CD4-positive, alpha-beta T cell treated with Interleukin-2 at 100 ng/mL for 4 hours (primary cell): Measurements from ENCODE around the gene JPH2.
"Not testable (repeated sequence)": the region's sequence is repeated elsewhere in the genome, so short reads cannot be mapped to it uniquely, and the experiment has no call there.

Source experiments
- DNase-seq: peaks from one replicate; pipeline ENCODE4 v3.0.0-alpha.2; 2020; ENCODE audit warnings: low spot score

The JPH2 gene

DNA sequence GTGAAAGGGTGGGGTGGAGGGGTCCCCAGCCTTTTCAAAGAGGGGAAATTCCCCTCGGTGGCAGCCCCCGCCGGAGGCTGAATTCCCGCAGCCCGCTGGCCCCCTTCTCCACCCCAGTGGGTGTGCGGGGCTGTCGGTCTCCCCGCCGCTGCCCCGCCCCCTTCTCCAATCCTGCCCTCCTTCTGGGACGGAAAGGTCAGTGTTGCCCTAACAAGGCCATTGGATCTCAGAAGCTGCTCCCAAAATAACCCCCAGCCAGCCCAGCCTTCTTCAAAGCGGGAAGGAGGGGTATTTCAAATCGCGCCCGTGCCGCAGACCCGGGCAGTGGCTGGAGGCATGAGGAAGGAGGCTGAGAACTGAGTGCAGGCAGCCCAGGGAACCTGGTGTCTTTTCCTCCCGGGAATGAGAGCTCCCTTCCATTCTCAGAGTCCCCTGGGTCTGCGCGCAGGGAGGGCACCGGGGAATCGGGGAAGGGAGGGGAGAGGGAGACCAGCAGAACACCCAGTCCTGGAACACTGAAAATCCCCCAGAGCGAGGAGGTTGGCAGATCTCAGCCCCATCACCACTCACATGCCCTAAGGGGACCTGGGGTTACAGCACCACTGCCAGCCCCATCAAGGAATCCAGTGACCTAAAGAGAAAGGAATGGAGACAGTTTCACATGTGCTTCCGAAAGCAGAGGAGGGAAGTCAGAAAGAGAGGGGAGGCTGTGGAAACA, at the start of gene JPH2:
Gene JPH2, minus strand, starts transcription at position 135 of the 718 bp plus-strand sequence. CDS start 483 bp downstream, outside the sequence.
- no peak for DNase-seq

DNA sequence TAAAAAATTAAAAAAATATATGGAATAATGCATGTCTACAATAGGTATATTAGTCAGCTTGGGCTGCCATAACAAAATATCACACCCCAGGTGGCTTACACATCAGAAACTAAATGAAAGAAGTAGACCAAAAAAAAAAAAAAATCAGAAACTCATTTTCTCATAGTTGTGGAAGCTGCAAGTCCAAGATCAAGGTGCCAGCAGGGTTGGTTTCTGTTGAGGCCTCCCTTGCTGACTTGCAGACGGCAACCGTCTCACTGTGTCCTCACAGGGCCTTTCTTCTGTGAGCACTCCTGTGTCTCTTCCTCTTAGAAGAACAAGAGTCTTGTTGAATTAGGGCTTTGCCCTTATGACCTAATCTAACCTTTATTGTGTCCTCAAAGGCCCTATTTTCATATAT, 48.7 kb upstream of the JPH2 start:
- DNase-seq = no peak

DNA sequence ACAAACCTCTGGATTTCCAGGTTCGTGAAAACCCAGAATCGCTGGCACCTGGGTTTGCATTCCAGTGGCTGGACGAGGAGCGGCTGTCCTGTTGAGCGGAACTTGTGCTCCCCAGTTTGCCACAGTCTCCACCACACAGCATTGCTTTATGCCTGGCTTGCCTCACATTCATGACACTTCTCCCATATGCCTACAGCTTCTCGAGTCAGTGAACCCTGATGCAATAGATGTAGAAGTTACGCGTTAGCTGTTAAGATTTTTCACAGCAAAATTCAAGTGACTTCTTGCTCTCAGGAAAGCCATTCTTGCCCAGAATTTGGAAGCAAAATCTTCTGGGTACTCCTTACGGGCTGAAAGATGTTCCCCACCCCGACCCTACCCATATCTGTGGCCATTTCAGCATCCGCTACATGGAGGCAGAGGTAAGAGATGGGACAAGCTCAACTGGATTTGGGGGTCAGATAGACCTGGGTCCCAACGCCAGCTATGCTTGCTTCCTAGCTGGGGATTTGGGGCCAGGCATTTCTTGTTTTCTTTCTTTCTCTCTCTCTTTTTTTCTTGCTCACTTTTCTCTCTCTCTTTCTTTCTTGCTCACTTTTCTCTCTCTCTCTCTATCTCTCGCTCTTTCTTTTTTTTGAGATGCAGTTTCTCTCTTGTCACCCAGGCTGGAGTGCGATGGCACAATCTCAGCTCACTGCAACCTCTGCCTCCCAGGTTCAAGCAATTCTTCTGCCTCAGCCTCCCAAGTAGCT, 47.8 kb upstream of the JPH2 start:
- no peak for DNase-seq

DNA sequence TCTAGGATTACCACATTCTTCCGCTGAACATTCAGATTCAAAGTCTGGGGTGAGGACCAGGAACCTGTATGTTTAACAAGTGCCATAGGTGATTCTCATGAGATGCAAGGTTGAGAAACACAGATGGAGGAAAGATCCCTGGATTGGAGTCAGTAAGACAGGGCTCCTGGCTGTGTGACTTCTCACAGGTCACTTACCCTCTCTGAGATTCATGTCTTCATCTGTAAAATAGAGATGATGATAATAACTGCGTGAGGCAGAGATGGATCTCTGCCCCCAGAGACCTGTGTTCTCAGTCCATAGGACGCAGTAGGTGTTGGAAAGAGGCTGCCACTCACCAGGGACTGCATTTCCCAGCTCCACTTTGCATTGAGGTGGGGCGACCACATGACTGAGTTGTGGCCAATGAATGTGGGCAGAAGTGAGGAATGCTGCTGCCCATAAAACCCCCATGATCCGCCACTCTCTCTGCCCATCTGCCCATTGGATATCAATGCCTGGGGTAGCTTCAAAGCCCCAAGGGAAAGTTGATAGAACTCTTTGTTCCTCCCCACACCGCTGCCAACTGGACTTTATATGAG, 46.5 kb upstream of the JPH2 start:
- DNase-seq = no peak

DNA sequence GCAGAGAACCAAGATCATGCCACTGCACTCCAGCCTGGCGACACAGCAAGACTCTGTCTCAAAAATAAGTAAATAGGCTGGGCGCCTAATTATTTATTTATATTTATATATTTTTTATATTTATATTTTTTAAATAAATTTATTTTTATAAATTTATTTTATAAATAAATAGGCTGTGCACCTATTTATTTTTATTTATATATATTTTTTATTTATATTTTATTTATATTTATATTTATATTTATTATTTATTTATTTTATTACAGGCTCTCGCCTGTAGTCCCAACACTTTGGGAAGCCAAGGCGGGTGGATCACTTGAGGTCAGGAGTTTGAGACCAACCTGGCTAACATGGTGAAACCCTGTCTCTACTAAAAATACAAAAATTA, 45.5 kb upstream of the JPH2 start:
- DNase-seq = not testable (repeated sequence)

DNA sequence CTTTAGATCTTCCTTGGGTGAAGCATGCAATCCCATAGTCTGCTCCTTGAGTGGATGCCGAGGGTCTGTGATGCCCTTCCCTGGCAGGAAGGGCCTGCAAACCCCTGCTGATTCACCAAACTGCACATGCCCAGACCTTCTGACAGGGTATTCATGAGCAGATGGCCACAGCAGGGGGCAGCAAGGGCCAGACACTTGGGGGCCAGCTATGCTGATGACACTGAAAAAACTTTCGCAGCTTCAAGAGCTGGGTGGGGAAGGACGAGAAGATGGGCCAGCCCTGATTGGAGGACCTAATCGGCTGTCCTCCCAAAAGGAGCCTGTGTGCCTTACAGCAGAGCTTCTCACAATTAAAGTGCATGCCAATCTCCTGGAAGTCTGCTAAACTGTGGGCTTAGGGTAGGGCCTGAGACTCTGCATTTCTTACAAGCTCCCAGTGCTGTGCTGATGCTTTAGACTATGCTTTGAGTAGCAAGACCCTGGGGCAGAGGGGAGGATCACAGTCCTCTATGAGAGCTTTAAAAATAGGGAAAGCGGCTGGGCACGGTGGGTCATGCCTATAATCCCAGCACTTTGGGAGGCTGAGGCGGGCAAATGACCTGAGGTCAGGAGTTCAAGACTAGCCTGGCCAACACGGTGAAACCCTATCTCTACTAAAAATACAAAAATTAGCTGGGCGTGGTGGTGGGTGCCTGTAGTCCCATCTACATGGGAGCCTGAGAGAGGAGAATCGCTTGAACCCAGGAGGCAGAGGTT, 44.9 kb upstream of the JPH2 start:
- DNase-seq = no peak

DNA sequence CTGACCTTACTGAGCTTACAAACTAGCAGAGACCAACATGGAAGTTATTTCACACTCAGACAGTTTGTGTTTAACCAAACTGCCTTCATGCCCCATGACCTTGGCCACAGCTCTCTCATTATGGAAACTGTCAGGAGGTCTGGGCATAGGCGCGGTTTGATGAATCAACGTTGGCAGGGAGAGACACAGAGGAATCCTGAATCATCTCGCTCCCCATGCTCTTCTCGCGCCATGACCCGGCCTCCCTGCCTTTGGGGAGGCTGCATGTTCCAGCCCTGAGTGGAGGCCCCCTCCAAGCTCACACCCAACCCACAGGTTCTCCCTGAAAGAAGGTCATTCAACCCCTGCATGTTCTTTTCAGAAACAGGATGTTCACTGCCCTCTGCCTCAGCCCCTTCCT, 44.2 kb upstream of the JPH2 start:
- no peak for DNase-seq

DNA sequence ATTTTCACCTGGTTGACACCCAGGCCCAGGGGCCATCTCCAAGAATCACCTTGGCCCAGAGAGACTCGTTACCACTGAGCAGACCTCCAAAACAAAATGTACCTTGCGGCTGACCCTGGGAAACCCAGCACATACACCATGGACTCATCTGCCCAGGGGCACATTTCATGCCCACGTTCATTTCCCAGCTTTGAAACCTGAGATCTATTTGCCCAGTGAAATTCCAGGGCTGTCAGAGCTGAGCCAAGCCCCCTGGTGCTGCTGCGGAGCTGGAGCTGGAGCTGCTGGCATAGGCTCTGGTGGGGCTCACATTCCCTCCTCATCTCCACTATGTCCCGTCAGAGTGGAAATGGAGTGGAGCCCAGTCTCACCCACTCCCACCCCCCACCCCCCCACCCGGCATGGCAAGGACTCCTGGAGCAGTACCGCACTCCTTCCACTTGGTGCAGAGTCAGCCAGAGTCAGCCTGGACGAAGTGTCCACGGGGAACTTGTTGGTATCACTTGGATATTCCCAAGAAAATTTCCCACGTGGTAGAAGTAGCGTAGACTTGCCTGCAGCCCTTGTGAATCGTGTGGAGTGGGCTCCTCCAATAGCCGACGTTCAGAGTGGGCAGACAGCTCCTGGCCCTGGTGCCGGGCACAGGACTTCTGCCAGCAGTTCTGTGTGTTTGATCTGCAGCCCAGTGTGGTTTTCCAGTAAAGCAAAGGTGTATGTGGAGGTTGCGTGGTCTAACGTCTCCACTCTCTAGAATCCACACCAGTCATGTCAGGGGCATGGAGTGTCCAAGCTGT, 41.7 kb upstream of the JPH2 start:
- no peak for DNase-seq

DNA sequence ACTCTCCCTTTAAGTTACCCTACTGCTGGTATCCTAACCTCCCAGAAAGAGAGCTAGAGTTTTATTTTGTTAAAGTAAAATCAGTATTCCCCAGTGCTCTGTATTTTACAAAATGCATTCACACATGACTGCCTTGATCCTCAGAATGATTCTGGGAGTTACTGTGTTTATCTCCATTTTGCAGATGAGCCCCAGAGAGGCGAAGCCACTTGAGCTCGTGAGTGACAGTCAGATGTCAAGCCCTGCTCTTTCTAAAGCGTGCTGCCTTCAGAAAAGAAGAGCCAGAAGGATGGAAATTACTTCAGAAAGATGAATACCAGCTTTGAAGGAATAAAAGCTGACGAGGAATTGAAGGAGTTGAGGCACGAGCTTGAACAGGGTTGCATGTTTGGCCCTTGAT, 37.6 kb upstream of the JPH2 start:
- DNase-seq = no peak

DNA sequence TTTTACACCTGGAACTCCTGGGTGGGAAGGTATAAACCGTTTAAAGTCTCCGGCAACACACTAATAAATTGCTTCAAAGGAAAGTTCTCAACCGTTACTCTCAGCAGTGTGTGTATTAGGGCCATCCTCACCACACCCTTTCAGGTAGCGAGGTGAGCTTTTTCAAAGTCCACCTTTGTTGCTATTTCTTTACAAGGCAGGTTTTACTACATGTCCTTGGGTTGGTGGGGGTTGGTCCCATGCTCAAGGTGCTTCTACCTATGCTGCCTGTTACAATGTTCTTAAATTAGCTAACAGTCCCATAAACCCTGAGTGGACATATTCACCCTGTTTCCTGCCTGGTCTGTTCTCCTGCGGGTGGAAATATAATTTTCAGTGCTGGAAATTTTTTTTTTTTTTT, 36.7 kb upstream of the JPH2 start:
- DNase-seq = no peak

DNA sequence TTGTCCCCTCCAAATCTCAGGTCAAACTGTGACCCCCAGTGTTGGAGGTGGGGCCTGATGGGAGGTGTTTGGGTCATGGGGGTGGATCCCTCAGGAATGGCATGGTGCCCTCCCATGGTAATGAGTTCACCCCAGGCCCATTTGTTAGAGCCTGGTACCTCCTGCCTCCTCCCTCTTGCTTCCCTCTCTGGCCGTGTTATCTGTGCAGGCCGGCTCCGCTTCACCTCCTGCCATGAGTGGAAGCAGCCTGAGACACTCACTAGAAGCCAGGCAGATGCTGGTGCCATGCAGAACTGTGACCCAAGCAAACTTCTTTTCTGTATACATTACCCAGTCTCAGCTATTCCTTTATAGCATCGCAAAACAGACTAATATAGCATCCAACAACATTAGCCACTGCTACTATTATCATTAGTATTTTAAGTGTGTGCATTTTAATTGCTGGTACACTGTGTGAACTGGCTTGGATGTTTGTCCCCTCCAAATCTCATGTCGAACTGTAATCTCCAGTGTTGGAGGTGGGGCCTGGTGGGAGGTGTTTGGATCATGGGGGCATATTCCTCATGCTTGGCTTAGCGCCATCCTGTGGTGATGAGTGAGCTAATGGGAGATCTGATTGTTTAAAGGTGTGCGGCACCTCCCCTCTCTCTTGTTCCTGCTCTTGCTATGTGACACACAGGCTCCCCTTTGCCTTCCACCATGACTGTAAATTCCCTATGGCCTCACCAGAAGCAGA, 35.8 kb upstream of the JPH2 start:
- no peak for DNase-seq

DNA sequence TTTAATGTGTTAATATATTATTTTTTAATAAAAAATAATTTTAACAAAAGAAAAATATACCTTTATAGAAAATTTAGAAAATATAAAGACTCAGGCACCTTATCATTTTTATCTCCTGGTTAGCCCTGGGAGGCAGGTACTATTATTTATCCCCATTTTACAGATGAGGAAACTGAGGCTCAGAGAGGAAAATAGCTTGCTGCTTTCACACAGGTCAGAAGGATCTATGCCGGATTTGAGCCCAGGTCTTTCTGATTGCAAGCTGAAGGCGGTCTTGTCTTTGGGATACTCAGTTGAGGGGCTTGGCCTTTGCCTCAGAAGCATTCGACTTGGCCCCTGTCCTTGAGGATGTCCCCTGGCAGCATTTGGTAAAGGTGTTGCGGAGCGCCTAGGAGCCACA, 35.0 kb upstream of the JPH2 start:
- DNase-seq = no peak

DNA sequence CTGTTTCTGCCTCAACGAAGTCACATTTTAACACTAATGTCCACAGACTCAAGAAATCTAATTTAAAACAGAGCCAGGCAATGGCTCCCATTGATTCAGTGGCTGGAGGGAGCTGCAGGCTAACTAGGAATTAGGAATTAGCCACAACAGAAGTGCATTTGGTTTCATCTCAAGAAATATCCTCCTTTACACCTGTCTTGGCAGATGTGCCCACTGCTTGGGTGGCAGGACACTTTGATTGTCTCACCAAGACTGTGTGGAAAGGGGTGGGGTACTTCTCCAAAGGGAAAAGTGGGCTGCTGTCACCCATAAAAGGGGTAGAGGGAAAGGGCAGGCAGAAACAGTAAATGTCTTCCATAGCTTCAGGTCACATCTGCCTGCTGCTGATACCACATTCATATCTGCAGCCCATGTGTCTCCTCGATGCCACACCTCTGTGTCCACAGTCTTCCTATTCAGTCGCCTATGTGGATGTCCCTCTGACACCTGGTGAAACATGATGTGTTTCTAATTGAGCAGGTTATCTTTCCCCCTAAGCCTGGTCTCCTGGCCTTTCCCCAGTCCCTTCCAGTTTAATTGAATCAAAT, 34.5 kb upstream of the JPH2 start:
- DNase-seq = no peak

DNA sequence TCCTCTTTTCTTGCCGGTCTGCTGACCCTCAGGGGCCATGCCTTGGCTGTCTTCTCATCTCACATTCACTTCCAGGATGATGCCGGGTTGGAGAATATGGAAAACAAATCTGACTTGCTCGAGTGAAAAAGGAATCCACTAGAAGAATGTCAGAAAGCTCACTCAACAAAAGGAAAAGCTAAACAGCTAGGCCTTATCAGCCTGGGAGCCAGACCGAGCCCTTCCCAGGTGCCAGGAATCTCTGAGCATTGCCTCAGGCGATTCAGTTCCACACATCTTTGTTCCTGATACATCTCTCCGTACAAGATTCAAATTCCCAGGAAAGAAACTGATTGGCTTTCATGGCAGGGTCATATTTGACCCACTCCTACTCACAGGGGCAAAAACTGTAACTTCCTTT, 32.8 kb upstream of the JPH2 start:
- no peak for DNase-seq

DNA sequence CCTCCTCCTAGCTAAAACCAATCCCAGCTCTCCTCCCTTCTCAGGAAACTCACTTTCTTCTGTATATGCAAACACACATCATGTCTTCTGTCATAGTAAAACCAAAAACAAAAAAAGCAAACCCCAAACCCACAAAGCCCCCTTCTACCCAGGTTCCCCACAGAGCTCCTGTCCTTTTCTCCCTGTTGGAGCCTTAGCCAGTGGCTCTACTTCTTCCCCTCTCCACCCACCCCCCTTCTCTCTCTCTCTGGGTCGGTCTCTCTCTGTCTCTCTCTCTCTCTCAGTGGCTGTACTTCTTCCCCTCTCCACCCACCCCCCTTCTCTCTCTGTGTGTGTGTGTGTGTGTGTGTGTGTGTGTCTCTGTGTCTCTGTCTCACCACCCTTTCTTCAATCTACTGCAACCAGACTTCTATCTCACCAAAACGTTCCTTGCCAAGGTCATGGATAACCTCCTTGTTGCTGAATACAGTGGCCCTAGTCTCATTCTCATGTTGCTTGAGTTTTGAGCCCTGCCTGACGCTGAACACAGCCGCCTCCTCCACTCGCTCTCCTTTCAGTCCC, 32.3 kb upstream of the JPH2 start:
- peak; percentile 30 for DNase-seq

DNA sequence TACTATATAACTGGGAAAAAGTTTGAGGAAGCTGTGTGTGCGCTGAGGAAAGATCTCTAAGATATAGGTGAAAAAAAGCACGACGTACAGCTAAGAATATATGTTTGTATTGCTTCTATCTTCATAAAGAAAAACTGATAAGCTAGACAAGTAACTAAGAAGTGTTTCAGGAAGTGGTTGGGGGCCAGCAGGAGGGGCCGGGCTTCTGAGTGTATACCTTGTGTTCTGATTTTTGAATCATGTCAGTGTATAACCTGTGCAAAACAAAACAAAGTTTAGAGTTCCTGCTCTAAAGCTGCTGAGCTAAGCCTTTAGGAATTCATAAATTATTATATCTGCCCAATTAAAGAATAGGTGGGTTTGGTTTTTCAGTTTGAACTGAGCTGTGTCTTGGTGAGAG, 31.5 kb upstream of the JPH2 start:
- peak; percentile 61 for DNase-seq

DNA sequence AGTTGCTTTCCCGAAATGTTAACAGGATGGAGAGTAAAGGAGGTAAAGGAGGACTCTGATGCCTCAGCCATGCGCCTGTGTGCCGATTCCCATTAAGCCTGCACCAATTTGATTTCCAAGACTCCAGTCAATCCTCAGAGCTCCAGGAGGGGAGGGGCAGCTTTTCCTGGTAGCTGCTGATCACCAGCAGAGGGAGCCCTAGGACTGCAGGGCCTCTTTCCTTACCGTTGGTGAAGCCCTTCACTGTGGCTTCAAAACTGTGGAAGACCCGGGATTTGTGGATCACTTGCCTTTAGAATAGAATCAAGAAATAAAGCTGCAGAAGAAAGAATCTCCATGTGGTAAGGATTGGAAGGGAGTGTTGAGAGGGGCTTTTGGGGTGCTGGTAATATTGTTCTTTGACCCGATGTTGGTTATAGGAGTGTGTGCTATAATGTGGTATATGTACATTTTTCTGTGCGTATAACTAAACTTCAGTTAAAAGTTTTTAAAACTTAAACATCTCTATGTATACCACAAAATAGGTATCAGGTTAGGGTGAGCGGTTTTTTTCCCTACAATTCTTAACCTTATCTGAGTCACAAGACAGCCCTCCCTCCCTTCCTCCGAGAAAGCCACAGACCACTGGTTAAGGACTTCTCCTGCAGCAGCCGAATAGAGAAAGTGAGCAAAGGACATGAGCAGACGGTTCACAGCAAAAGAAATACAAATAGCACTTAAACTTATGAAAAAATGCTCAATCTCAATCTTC, 30.5 kb upstream of the JPH2 start:
- peak; percentile 71 for DNase-seq

DNA sequence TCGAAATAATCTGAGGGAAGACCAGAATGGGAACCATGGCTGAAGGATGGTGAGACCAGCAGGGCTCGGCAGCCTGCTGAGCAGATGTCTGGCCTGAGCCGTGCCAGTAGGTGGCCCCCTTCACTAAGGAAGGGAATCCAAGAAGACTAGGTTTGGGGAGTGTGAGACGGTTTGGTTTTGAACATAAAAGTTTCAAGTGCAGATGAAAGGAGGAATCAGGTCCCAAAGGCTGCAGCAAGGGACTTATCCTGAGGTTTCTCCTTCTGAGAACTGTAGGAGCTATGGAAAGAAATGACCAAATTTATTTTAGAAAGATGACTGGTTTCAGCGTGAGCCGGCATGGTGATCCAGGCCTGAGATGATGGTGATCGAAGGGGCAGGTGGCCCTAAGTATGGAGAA, 28.1 kb upstream of the JPH2 start:
- DNase-seq = peak; percentile 79

DNA sequence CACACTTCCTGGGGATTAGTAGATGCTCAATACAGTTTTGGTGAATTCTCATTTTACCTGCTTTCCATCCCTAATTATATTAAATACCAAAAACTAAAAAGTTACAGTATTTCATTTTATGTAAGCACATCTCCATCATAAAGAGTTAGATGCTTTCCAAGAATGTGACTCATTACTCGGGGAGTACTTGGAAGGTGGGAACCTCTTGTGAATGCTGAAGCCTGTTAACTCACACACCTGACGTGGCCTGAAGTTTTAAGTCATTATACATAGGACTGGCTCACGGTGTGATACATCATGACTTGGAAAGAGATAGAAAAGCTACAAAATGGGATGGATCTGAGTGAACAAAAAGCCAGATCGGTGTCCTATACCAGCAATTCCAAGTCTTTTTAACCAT, 25.8 kb upstream of the JPH2 start:
- DNase-seq = peak; percentile 35
